Measurements from ENCODE around the gene GCNT1. TPM values are rescaled to one million over a fixed set of nuclear protein-coding genes. Genes with fewer than 3 reads are reported as not detected.

GCNT1 gene
- total and polyA plus RNA-seq, 2 of the 13 experiments (the other 11 are each of a cell fraction or from before 2014, with no cell fraction given): 0.55 to 1.7 TPM

DNA sequence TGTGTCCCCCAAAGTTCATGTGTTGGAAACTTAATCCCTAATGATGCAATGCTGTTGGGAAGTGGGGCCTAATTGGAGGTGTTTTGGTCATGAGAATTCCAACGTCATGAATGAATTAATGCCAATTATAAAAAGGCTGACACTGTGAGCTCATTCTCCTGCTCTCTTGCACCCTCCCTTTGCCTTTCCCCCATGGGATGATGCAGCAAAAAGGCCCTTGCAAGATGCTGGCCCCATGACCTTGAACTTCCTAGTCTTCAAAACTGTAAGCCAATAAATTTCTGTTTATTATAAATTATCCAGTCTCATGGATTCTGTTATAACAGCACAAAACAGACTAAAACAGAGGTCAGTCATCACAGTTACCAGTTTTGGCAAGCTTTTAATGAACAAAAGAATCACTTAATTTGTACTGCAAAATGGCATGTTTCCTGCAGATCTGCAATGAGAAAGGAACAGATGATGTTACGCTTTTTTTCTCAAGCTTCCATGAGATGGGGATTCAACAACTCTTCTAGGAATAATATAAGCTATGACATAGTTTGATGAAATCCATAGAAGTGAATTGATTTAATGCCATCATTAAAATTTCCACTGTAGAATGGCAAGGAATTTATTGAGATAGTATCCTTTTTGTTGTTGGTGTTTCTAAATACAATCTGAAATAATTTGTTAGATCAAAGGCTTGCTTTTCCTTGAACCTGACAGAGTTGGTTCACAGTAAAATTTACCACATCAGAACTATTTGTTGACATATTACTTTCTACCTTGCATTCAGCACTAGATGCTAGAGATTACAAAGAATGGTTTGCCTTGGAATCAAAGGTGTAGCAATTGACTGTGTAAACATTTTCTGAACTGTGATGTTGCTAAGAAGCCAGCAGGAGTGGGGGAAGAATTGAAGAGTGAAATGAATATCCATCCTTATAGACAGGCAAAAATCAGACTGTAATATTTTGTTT, 35.5 kb upstream of the GCNT1 start (continued):
- no peak for TF ChIP-seq ZBTB4 (CRISPR knock-in tag; IDR thresholded peaks at IDR 0.05; ENCODE audit: borderline replicate concordance)
- no peak for TF ChIP-seq ZNF20 (CRISPR knock-in tag; IDR thresholded peaks at IDR 0.05)
- TF ChIP-seq ZNF441 (CRISPR knock-in tag; IDR thresholded peaks at IDR 0.05; ENCODE audit: borderline replicate concordance): no peak
- TF ChIP-seq HNRNPL (IDR thresholded peaks at IDR 0.05; ENCODE audit: low read depth, low read length): no peak
- TF ChIP-seq HMGXB3 (CRISPR knock-in tag; IDR thresholded peaks at IDR 0.05; ENCODE audit: borderline replicate concordance): no peak
- no peak for TF ChIP-seq ZNF274 (CRISPR knock-in tag; IDR thresholded peaks at IDR 0.05)
- TF ChIP-seq U2AF1 (optimal IDR thresholded peaks at IDR 0.05; ENCODE audit: low read depth, low read length): no peak
- no peak for TF ChIP-seq ZNF770 (CRISPR knock-in tag; IDR thresholded peaks at IDR 0.05)
- no peak for TF ChIP-seq ADNP (CRISPR knock-in tag; IDR thresholded peaks at IDR 0.05)
- no peak for TF ChIP-seq ZNF296 (CRISPR knock-in tag; conservative IDR thresholded peaks at IDR 0.05)
- no peak for TF ChIP-seq ZNF644 (CRISPR knock-in tag; IDR thresholded peaks at IDR 0.05; ENCODE audit: low read depth)
- 0 out of 2 replicates have a peak, but pooled peaks have one; percentile 22 for TF ChIP-seq TFAP4 (IDR thresholded peaks at IDR 0.05; ENCODE audit: borderline replicate concordance, low read depth)
- TF ChIP-seq ZNF740 (CRISPR knock-in tag; IDR thresholded peaks at IDR 0.05): no peak
- no peak for TF ChIP-seq HOXA3 (CRISPR knock-in tag; IDR thresholded peaks at IDR 0.05)
- TF ChIP-seq SKI (IDR thresholded peaks at IDR 0.05; ENCODE audit: partially characterized antibody): peak; percentile 53
- no peak for TF ChIP-seq KMT2B (CRISPR knock-in tag; IDR thresholded peaks at IDR 0.05)
- TF ChIP-seq FOXM1 (CRISPR knock-in tag; IDR thresholded peaks at IDR 0.05): no peak
- no peak for TF ChIP-seq ZNF354B (CRISPR knock-in tag; IDR thresholded peaks at IDR 0.05)
